HG02970 (cell line): ENCODE results near the gene MTA3.
"Not testable (repeated sequence)": the region's sequence is repeated elsewhere in the genome, so short reads cannot be mapped to it uniquely, and the experiment has no call there.

ENCODE experiments used
- ATAC-seq: cut with Tn5 transposase; IDR thresholded peaks from one replicate; pipeline ENCODE4 v1.9.1; 2021; ENCODE audit warnings: mild to moderate bottlenecking, moderate library complexity, moderate number of reproducible peaks; ENCODE audit not compliant: unreplicated experiment, low FRiP score

MTA3 gene

DNA sequence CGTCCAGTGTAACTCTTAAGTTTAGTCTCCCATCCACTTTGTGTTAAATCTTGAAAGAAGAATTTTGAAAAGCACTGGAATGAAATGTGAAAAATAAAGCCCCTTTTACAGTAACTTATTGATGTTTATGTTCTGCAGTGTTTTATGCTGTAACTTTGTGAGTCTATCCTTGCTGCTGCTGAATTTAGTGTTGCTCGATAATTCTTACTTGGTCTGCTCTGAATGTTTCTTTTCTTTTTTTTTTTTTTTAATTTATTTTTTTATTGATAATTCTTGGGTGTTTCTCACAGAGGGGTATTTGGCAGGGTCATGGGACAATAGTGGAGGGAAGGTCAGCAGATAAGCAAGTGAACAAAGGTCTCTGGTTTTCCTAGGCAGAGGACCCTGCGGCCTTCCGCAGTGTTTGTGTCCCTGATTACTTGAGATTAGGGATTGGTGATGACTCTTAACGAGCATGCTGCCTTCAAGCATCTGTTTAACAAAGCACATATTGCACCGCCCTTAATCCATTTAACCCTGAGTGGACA is 36.0 kb downstream of the MTA3 start:
- not testable (repeated sequence) for ATAC-seq

DNA sequence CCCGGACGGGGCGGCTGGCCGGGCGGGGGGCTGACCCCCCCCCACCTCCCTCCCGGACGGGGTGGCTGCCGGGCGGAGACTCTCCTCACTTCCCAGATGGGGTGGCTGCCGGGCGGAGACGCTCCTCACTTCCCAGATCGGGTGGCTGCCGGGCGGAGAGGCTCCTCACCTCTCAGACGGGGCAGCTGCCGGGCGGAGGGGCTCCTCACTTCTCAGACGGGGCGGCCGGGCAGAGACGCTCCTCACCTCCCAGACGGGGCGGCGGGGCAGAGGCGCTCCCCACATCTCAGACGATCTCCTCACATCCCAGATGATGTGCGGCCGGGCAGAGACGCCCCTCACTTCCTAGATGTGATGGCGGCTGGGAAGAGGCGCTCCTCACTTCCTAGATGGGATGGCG is 37.7 kb downstream of the MTA3 start:
- ATAC-seq, result not testable (repeated sequence)

DNA sequence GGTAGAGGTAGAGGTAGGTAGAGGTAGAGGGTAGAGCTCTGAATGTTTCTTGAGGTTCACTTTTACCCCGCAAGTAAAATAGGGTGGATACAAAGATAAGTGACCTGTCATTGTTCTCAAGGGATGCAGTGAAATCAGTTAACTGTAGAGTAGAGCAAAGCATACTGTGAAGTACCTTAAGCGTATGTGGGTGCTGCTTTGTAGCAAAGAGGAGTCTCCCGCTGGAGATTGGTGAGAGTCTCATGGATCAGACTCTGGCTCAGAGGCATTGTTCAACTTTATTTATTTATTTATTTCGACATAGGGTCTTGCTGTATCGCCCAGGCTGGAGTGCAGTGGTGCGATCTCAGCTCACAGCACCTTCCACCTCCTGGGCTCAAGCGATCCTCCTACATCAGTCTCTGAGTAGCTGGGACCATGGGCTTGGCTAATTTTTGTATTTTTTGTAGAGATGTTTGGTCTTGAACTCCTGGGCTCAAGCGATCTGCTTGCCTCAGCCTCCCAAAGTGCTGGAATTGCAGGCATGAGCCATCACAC is 38.7 kb downstream of the MTA3 start:
- no peak for ATAC-seq

DNA sequence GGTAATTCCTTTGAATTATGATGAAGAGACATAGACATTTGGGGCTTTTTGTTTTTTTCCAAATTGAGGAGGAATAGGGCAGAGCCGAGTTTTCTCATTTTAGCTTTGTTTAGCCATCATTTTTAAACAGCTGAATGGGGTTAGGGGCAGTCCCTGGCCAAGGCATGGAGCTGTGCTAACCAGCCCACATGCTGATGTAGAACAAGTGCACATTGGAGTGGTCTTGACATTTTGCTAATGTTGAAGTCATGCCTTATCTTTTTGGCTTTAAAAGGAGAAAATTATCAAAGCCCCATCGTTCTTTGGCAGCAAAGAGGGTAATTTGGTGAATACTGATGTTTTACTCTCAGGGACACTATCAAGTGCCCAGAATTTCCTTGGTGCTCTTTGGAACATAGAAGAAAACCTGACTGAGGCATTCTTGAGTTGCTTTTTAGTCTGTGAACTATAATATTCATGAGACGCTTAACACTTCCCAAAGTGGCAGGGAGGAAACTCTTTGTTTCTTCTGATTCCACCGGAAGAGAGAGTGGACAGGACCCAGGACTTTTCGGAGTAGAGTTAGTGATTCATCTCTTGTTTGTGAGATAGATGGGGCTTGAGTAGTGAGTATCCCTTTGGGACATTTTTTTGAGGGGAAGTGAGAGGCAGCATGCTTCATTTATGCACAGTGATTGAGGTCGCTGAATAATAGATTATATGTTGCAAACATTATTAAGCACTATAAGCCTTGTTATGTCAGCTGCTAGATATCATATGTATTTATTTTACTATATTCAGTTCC is 45.0 kb downstream of the MTA3 start:
- no peak for ATAC-seq

- ATAC-seq, result no peak
Measured at GRCh38 chr2:42614838-42615237, 46.4 kb downstream of the MTA3 start.

GRCh38 chr2:42618116-42618515 is 49.7 kb downstream of the MTA3 start:
- no peak for ATAC-seq

DNA sequence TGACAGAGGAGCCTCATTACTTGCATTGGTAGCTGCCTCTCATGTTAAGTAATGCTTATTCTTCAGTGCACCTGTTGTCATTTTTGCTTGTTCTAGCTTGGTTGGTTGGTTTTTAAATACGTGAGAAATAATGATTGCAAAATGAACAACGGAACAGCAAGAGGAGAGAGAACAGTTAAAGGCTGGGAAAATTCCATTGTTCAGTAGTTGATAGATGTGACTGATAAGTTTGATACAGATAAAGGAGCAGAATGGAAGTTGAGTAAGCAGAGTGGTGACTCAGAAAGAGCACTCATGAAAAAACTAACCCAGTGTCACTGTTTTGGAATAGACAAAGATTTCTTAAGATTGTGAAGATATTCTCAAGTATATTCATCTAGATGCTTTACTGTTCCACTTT is 50.5 kb downstream of the MTA3 start:
- ATAC-seq, result no peak

GRCh38 chr2:42621626-42622025 is 53.2 kb downstream of the MTA3 start:
- ATAC-seq, result not testable (repeated sequence)

DNA sequence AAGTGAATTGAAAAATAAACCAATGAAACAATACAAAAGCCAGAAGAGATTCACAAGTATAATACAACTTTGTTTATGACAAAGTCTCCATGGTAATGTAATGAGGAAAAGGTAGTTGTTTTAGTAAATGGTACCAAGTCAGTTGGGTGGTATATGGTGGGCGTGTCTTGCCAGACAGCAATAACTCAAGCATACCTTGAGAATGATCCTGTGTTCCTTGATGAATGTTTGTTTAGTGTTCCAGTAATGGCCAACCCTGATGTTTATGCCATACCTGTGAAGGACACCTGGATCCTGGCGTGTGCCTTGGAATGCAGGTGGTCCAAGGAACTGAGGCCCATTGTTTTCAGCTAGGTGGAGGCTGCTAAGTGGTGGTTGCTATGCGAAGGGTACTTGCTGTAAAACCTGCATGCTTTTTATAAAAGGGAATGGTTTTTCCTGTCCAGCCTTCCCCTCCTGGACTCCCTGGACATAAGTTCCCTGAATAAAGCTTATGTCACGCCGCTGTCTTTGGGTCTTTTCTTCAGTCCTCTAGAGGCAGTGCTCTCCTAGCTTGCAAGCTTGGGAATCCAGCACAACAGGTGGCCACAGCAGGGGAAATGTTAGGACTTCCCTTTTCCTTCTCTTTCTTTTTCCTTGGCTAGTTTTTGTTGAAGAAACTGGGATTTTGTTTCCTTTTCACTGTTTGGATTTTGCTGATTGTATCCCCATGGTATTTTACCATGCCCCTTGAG is 54.7 kb downstream of the MTA3 start:
- no peak for ATAC-seq

- no peak for ATAC-seq
Measured at GRCh38 chr2:42624047-42624446, 55.6 kb downstream of the MTA3 start.

DNA sequence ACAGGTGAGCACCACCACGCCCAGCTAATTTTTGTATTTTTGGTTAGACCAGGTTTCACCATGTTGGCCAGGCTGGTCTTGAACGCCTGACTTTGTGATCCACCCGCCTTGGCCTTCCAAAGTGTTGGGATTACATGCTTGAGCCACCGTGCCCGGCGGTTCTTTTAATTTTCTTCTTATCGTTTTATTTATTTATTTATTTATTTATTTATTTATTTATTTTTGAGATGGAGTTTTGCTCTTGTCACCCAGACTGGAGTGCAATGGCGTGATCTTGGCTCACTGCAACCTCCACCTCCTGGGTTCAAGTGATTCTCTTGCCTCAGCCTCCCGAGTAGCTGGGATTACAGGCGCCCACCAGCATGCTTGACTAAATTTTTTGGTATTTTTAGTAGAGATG is 59.6 kb downstream of the MTA3 start:
- ATAC-seq, result not testable (repeated sequence)

- ATAC-seq, result no peak
Measured at GRCh38 chr2:42636934-42637333, 68.5 kb downstream of the MTA3 start.

- no peak for ATAC-seq
Measured at GRCh38 chr2:42638080-42638784, 69.8 kb downstream of the MTA3 start.

DNA sequence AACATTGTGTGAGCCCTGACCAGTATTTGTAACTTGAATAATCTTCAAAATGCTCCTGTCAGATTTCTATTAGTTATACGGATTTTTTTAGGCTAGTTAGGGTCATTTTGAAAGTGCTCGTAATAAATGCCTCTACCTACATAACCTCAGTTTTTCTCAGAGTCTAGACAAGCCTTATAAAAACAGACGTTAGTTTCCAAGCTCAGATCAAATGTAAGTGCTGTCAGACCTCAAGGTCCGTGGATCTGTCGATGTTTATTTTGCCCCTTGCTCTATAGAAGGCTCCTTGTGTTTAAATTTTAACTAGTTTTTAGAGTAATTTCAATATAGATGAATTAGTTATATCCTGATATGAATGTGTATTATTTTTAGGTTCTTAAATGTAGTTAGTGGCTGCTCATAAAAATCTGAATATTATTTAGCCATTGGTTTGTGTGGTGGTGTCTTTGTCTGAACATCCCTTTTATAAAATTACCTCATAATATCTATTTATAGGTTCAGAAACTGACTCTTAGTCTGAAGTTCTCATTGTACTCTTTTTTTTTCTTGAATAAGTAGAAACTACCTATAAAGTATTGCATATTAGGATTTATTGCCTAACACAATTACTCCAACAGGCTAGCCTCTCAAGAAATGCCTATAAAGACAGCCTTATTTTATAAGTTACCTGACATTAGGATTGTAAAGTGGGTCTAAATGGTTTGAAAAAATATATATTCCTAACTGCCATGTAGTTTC is 71.1 kb downstream of the MTA3 start:
- no peak for ATAC-seq

DNA sequence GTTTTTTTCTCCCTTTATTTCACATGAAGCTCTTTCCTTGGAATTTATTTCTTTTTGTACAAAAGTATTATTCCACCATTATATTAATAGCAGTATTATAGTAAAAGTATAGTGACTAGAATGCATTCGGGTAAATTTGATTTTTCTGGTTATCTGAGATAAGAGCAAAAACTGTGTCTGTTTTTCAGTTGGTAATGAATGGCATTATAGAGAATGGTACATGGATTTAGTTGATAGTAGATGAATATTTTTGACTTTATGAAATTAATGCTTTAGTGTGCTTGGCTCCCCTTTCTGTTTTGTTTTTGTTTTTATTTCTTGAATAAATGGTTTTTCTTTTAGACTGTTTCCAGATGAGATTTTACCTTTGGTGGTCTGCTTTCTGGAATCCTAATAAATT is 71.8 kb downstream of the MTA3 start:
- no peak for ATAC-seq

- ATAC-seq, result not testable (repeated sequence)
Measured at GRCh38 chr2:42642371-42642770, 73.9 kb downstream of the MTA3 start.

GRCh38 chr2:42645551-42645950 is 77.1 kb downstream of the MTA3 start:
- no peak for ATAC-seq

DNA sequence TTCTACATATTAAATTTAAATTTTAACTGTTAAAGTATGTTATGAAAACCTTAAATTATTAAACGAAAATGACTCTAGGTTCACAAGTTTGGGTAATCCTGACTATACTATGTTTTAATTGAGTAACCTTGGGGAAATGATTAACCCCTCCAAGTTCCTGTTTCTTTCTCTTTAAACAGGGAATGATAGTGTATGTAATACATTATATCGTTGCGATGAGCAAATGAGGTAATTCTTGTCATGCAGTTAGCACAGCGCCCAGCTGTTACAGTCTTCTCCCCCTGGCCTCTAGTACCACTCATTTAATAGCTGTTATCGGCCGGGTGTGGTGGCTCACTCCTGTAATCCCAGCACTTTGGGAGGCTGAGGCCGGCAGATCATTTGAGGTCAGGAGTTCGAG is 80.4 kb downstream of the MTA3 start:
- no peak for ATAC-seq

- ATAC-seq, result no peak
Measured at GRCh38 chr2:42651057-42651456, 82.6 kb downstream of the MTA3 start.

- ATAC-seq, result no peak
Measured at GRCh38 chr2:42652086-42652485, 83.7 kb downstream of the MTA3 start.
